H1 (cell line): ENCODE data around the gene PKD1L1.

Experiments
- ATF2 ChIP-seq: IDR thresholded peaks from 2 replicates; pipeline ENCODE4 v1.6.1; 2012; ENCODE audit warnings: low read length, inconsistent platforms
- BACH1 ChIP-seq: IDR thresholded peaks from 2 replicates; pipeline ENCODE4 v1.6.1; 2012; ENCODE audit warnings: low read length, improper control_type of control experiment
- BCL11A ChIP-seq, 2 experiments: IDR thresholded peaks; one replicate each; pipeline ENCODE4 v1.6.1; 2011; ENCODE audit warnings: low read depth in 2 of 2, low read length in 2 of 2, mild to moderate bottlenecking in 2 of 2
- CTCF ChIP-seq, 3 experiments: IDR thresholded peaks; 1 replicate in 2 of 3; 2 replicates in 1 of 3; pipeline versions ENCODE4 v1.5.1 to v1.6.1; 2011; ENCODE audit warnings: low read length in 3 of 3, mild to moderate bottlenecking in 3 of 3, inconsistent platforms in 2 of 3, low read depth in 1 of 3, moderate library complexity in 1 of 3; ENCODE audit not compliant: insufficient read depth in 1 of 3; ENCODE audit errors: control extremely low read depth in 1 of 3
- EP300 ChIP-seq, 2 experiments: IDR thresholded peaks; 1 replicate in 1 of 2; 2 replicates in 1 of 2; pipeline ENCODE4 v1.6.1; 2011 to 2012; ENCODE audit warnings: low read depth in 2 of 2, low read length in 2 of 2, mild to moderate bottlenecking in 2 of 2, borderline replicate concordance in 1 of 2, inconsistent platforms in 1 of 2, moderate library complexity in 1 of 2
- KDM5A ChIP-seq: fragments of 200-600 bp; IDR thresholded peaks from 2 replicates; pipeline ENCODE4 v1.7.1; 2012; ENCODE audit warnings: mild to moderate bottlenecking, low read length, inconsistent platforms, mixed read lengths
- NRF1 ChIP-seq: IDR thresholded peaks from 2 replicates; pipeline ENCODE4 v1.6.1; 2011; ENCODE audit warnings: mild to moderate bottlenecking, low read depth, low read length, improper control_type of control experiment
- POLR2A ChIP-seq, 2 experiments: IDR thresholded peaks; 1 replicate in 1 of 2; 2 replicates in 1 of 2; pipeline ENCODE4 v1.6.1; 2011; ENCODE audit warnings: low read depth in 2 of 2, low read length in 2 of 2, mild to moderate bottlenecking in 2 of 2; ENCODE audit errors: control extremely low read depth in 1 of 2
- POLR2AphosphoS5 ChIP-seq: IDR thresholded peaks from 2 replicates; pipeline ENCODE4 v1.6.1; 2011; ENCODE audit warnings: low read depth, low read length
- RAD21 ChIP-seq, 2 experiments: IDR thresholded peaks in 1 of 2; conservative IDR thresholded peaks in 1 of 2; 2 replicates each; pipeline ENCODE4 v1.6.1; 2011; ENCODE audit warnings: low read depth in 2 of 2, low read length in 2 of 2, improper control_type of control experiment in 1 of 2, inconsistent platforms in 1 of 2, mild to moderate bottlenecking in 1 of 2, moderate library complexity in 1 of 2
- USF2 ChIP-seq: IDR thresholded peaks from 2 replicates; pipeline ENCODE4 v1.6.1; 2011; ENCODE audit warnings: low read length, improper control_type of control experiment

DNA sequence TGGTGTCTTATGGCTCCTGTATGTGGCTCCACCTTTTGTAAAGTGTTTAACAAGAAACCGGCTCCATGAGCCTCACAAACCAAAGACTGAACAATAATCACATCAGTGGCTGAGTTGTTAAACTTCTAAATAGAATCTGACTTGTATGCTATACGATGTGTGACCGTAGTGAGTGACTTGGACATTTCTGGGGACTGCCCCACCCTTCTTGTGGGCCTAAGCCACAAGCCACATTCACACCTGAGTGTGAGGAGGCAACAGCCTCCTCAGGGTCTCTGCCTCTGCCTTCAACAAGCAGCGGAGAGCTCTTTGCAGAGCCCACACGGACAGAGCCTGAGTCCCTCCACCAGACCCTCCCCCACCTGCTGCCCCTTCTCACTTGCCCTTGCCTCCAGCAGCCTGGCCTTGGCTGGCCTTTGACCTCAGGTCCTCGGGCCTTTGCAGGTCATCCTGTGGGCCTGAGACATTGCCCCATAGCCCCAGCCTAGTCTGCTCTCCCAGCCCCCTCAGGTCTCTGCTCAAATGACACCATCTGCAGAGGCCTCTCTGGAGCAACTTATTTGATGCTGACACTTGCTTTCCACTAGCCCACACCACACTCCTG is 209.6 kb downstream of the PKD1L1 start:
- no peak for TF ChIP-seq BACH1
- TF ChIP-seq CTCF (IDR thresholded peaks at IDR 0.05; ENCODE audit: control extremely low read depth in 1 of 3, insufficient read depth in 1 of 3, low read depth in 1 of 3, low read length in 3 of 3) = no peak
- TF ChIP-seq USF2 = no peak
- TF ChIP-seq BCL11A (IDR thresholded peaks at IDR 0.05; ENCODE audit: low read depth in 2 of 2, low read length in 2 of 2) = no peak
- no peak for TF ChIP-seq RAD21 (IDR thresholded peaks at IDR 0.05 in 1 of 2, conservative IDR thresholded peaks at IDR 0.05 in 1 of 2; ENCODE audit: low read depth in 2 of 2, low read length in 2 of 2)
- no peak for TF ChIP-seq POLR2AphosphoS5
- TF ChIP-seq ATF2 = no peak
- TF ChIP-seq NRF1 = no peak
- no peak for TF ChIP-seq POLR2A (IDR thresholded peaks at IDR 0.05; ENCODE audit: control extremely low read depth in 1 of 2, low read depth in 2 of 2, low read length in 2 of 2)
- no peak for TF ChIP-seq EP300 (IDR thresholded peaks at IDR 0.05; ENCODE audit: borderline replicate concordance in 1 of 2, low read depth in 2 of 2, low read length in 2 of 2)
- TF ChIP-seq KDM5A = no peak
